Measurements from ENCODE around the gene GPR63. TPM values are rescaled to one million over a fixed set of nuclear protein-coding genes. Genes with fewer than 3 reads are reported as not detected.

GPR63 gene
- total and polyA plus RNA-seq, 2 donors (not counting 3 experiments of a cell fraction or from before 2014, with no cell fraction given), result 0.06 to 0.13 TPM

DNA sequence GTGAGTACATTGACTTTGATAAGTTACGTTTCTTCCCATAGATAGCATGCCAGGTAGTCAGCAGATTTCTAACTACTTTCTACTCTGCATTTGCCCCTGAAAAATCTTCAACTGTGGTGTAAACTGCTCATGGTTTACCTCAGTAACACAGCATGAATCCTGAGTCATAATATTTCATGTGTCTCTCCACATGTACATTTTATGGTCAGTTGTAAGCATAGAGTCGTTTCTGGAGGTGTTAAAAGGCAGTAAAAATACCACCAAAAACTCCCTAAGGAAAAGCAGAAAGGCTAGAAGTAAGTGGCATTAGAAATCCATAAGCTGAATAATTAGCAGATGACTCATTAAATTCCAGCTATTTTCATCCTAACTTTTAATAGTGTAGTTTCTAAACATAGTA lies 4.1 kb upstream of the GPR63 start:
- Histone ChIP-seq H3K4me3 (replicated peaks in 1 of 3; ENCODE audit: insufficient read depth in 1 of 3, low read depth in 1 of 3, low read length in 3 of 3) (no peak overlapping the region), H3K9ac (replicated peaks; ENCODE audit: extremely low read depth, insufficient read depth, low read length) (no peak overlapping the region), H3K4me2 (ENCODE audit: insufficient read depth, low read length) (no peak overlapping the region), H3K79me2 (ENCODE audit: control insufficient read depth, insufficient read depth, low read length) (no peaks in the 10 kb centered on the region), H3K27ac (ENCODE audit: insufficient read depth, low read depth, low read length) (no peak overlapping the region), H3K9me3 (replicated peaks; ENCODE audit: control insufficient read depth, insufficient read depth, low read length) (no peaks in the 10 kb centered on the region), H3K27me3 (ENCODE audit: control insufficient read depth in 2 of 2, insufficient read depth in 2 of 2, low read length in 2 of 2) (peaks cover 8 to 31% of the 10 kb centered on the region in 2 experiments), H3K9me1 (replicated peaks; ENCODE audit: control insufficient read depth, extremely low read depth, insufficient read depth, low read length) (no peaks in the 10 kb centered on the region), H2AFZ (ENCODE audit: low read depth, low read length) (no peak overlapping the region), H3K36me3 (ENCODE audit: control insufficient read depth in 2 of 2, extremely low read depth in 1 of 2, insufficient read depth in 2 of 2, low read length in 2 of 2) (no peaks in the 10 kb centered on the region), H3K4me1 (ENCODE audit: control insufficient read depth, extremely low read depth, insufficient read depth, low read length) (peaks cover 10% of the 10 kb centered on the region), H4K20me1 (replicated peaks; ENCODE audit: control insufficient read depth, extremely low read depth, insufficient read depth, low read length) (no peaks in the 10 kb centered on the region)
- TF ChIP-seq MYC (IDR thresholded peaks at IDR 0.05; ENCODE audit: low read depth, low read length) (no peak), GATA2 (IDR thresholded peaks at IDR 0.05; ENCODE audit: insufficient read depth, insufficient read length, low read depth, low read length) (no peak), POLR2AphosphoS5 (IDR thresholded peaks at IDR 0.05; ENCODE audit: insufficient read depth, low read depth, low read length) (no peak), POLR2A (IDR thresholded peaks at IDR 0.05; ENCODE audit: low read depth, low read length) (no peak), EZH2 (IDR thresholded peaks at IDR 0.05; ENCODE audit: borderline replicate concordance, low read depth, low read length, severe bottlenecking) (no peak), MAX (IDR thresholded peaks at IDR 0.05; ENCODE audit: insufficient read depth, insufficient read length) (no peak), FOS (IDR thresholded peaks at IDR 0.05; ENCODE audit: borderline replicate concordance, insufficient read depth, low read length) (no peak), JUN (IDR thresholded peaks at IDR 0.05; ENCODE audit: borderline replicate concordance, insufficient read depth, insufficient read length, low read depth) (no peak)
- TF ChIP-seq, protein P1, sequence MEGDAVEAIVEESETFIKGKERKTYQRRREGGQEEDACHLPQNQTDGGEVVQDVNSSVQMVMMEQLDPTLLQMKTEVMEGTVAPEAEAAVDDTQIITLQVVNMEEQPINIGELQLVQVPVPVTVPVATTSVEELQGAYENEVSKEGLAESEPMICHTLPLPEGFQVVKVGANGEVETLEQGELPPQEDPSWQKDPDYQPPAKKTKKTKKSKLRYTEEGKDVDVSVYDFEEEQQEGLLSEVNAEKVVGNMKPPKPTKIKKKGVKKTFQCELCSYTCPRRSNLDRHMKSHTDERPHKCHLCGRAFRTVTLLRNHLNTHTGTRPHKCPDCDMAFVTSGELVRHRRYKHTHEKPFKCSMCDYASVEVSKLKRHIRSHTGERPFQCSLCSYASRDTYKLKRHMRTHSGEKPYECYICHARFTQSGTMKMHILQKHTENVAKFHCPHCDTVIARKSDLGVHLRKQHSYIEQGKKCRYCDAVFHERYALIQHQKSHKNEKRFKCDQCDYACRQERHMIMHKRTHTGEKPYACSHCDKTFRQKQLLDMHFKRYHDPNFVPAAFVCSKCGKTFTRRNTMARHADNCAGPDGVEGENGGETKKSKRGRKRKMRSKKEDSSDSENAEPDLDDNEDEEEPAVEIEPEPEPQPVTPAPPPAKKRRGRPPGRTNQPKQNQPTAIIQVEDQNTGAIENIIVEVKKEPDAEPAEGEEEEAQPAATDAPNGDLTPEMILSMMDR (IDR thresholded peaks at IDR 0.05; ENCODE audit: extremely low read depth in 1 of 2, insufficient read depth in 1 of 2, low read depth in 1 of 2, low read length in 2 of 2), result no peak
- no peak for FAIRE-seq
- dilution Hi-C loops (cut with MboI; ENCODE audit: extremely low pct_ligation_motif_present, low sequenced_read_pairs) (no loop called here), intact Hi-C loops (cut with micrococcal nuclease) (no loop called here)
- no peak for DNase-seq (ENCODE audit: low read depth, low spot score)
- ChIA-PET CTCF (no interaction called here), POLR2A (no interaction called here)
- no TSS peak for BruUV-seq (replicated peaks)
